K562 (cell line): ENCODE measurements around the gene UBE2V1. TPM values are rescaled to one million over a fixed set of nuclear protein-coding genes. Genes with fewer than 3 reads are reported as not detected.

ENCODE experiments used
- ELF1 ChIP-seq: fragments of 200-800 bp; sonication (Bioruptor generic); IDR thresholded peaks from 2 replicates; pipeline ENCODE4 v1.6.1; 2016; ENCODE audit warnings: missing genetic modification characterization, missing compliant biosample characterization
- HNRNPK ChIP-seq: fragments of 200-400 bp; formaldehyde crosslinking; IDR thresholded peaks from one replicate; pipeline ENCODE4 v1.6.1; 2018; ENCODE audit warnings: mild to moderate bottlenecking, low read depth, low read length; ENCODE audit not compliant: poor library complexity, severe bottlenecking
- KLF6 ChIP-seq: fragments of 250-450 bp; sonication (Bioruptor Pico); IDR thresholded peaks from 2 replicates; pipeline ENCODE4 v1.4.0; 2020; ENCODE audit warnings: mild to moderate bottlenecking, moderate library complexity, borderline replicate concordance
- PRDM10 ChIP-seq: fragments of 450-650 bp; IDR thresholded peaks from 2 replicates; pipeline ENCODE4 v1.6.1; 2018; ENCODE audit not compliant: partially characterized antibody
- SRSF1 ChIP-seq: fragments of 200-400 bp; formaldehyde crosslinking; IDR thresholded peaks from 2 replicates; pipeline ENCODE4 v1.6.1; 2017; ENCODE audit warnings: mild to moderate bottlenecking, low read depth, low read length, moderate library complexity
- ZNF384 ChIP-seq: IDR thresholded peaks from 2 replicates; pipeline ENCODE4 v1.6.1; 2012; ENCODE audit warnings: low read depth, low read length, improper control_type of control experiment
- ZNF431 ChIP-seq: sonication (generic); formaldehyde crosslinking; IDR thresholded peaks from 2 replicates; pipeline ENCODE4 v1.8.0; 2022; ENCODE audit warnings: mild to moderate bottlenecking, missing genetic modification reagents
- ZNF561 ChIP-seq: fragments of 450-650 bp; formaldehyde crosslinking; conservative IDR thresholded peaks from 2 replicates; pipeline ENCODE4 v1.4.0; 2020; ENCODE audit warnings: mild to moderate bottlenecking, moderate library complexity
- polyA plus RNA-seq, 8 experiments: library from polyadenylated mRNA; depleted of rRNA in 4 of 8; stranded (reverse) in 5 of 8; unstranded in 3 of 8; fragments of >200 nt; fragmentation: Nextera tagmentation in 2 of 8; fragmentation: Illumina TruSeq in 1 of 8; extraction: Ambion mirVana in 2 of 8; extraction: Trizol in 1 of 8; gene quantifications; 2 replicates each; pipeline versions ENCODE4 v1.2.1 to v1.2.3, GENCODE V29; 2011 to 2014; ENCODE audit warnings: inconsistent platforms in 1 of 8, missing spikeins in 1 of 8
- total RNA-seq, 7 experiments: library from RNA; depleted of rRNA in 6 of 7; stranded (reverse); fragments of >200 nt in 6 of 7; fragmentation: Illumina TruSeq in 2 of 7; extraction: Trizol in 2 of 7; gene quantifications; 2 replicates each; pipeline versions ENCODE4 v1.2.1 to v1.2.3, GENCODE V29; 2011 to 2021; ENCODE audit warnings: low replicate concordance in 1 of 7
- TF ChIP-seq, protein P1 (sequence below), 2 experiments: fragments of 450-650 bp in 1 of 2; sonication (generic) in 1 of 2; formaldehyde crosslinking in 1 of 2; IDR thresholded peaks; 2 replicates each; pipeline versions ENCODE4 v1.7.1 to v1.9.0; 2016 to 2022; ENCODE audit warnings: inconsistent platforms in 1 of 2, mild to moderate bottlenecking in 1 of 2, missing genetic modification reagents in 1 of 2
- TF ChIP-seq, protein P2 (sequence below): sonication (generic); formaldehyde crosslinking; IDR thresholded peaks from 2 replicates; pipeline ENCODE4 v1.8.0; 2022; ENCODE audit warnings: mild to moderate bottlenecking, low read depth, missing genetic modification reagents
- TF ChIP-seq, protein P3 (sequence below): fragments of 450-650 bp; IDR thresholded peaks from 2 replicates; pipeline ENCODE4 v1.6.1; 2016

Gene UBE2V1
- total and polyA plus RNA-seq, 9 of the 15 experiments (the other 6 are each of a cell fraction or from before 2014, with no cell fraction given), result 93.0 to 357 (median 119) TPM

- TF ChIP-seq, protein P1, sequence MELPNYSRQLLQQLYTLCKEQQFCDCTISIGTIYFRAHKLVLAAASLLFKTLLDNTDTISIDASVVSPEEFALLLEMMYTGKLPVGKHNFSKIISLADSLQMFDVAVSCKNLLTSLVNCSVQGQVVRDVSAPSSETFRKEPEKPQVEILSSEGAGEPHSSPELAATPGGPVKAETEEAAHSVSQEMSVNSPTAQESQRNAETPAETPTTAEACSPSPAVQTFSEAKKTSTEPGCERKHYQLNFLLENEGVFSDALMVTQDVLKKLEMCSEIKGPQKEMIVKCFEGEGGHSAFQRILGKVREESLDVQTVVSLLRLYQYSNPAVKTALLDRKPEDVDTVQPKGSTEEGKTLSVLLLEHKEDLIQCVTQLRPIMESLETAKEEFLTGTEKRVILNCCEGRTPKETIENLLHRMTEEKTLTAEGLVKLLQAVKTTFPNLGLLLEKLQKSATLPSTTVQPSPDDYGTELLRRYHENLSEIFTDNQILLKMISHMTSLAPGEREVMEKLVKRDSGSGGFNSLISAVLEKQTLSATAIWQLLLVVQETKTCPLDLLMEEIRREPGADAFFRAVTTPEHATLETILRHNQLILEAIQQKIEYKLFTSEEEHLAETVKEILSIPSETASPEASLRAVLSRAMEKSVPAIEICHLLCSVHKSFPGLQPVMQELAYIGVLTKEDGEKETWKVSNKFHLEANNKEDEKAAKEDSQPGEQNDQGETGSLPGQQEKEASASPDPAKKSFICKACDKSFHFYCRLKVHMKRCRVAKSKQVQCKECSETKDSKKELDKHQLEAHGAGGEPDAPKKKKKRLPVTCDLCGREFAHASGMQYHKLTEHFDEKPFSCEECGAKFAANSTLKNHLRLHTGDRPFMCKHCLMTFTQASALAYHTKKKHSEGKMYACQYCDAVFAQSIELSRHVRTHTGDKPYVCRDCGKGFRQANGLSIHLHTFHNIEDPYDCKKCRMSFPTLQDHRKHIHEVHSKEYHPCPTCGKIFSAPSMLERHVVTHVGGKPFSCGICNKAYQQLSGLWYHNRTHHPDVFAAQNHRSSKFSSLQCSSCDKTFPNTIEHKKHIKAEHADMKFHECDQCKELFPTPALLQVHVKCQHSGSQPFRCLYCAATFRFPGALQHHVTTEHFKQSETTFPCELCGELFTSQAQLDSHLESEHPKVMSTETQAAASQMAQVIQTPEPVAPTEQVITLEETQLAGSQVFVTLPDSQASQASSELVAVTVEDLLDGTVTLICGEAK (IDR thresholded peaks at IDR 0.05), result peak; percentile 26; the same call in 1 of the 2 replicates
- TF ChIP-seq, protein P1 (CRISPR knock-in tag; IDR thresholded peaks at IDR 0.05), result no peak
- no peak for TF ChIP-seq ELF1 (tag)
- no peak for TF ChIP-seq SRSF1
- no peak for TF ChIP-seq ZNF431 (CRISPR knock-in tag)
- TF ChIP-seq, protein P2, sequence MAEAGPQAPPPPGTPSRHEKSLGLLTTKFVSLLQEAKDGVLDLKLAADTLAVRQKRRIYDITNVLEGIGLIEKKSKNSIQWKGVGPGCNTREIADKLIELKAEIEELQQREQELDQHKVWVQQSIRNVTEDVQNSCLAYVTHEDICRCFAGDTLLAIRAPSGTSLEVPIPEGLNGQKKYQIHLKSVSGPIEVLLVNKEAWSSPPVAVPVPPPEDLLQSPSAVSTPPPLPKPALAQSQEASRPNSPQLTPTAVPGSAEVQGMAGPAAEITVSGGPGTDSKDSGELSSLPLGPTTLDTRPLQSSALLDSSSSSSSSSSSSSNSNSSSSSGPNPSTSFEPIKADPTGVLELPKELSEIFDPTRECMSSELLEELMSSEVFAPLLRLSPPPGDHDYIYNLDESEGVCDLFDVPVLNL (CRISPR knock-in tag), result no peak
- TF ChIP-seq KLF6 (CRISPR knock-in tag), result no peak
- no peak for TF ChIP-seq PRDM10
- no peak for TF ChIP-seq ZNF384
- no peak for TF ChIP-seq HNRNPK
- TF ChIP-seq, protein P3, sequence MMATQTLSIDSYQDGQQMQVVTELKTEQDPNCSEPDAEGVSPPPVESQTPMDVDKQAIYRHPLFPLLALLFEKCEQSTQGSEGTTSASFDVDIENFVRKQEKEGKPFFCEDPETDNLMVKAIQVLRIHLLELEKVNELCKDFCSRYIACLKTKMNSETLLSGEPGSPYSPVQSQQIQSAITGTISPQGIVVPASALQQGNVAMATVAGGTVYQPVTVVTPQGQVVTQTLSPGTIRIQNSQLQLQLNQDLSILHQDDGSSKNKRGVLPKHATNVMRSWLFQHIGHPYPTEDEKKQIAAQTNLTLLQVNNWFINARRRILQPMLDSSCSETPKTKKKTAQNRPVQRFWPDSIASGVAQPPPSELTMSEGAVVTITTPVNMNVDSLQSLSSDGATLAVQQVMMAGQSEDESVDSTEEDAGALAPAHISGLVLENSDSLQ, result no peak
- TF ChIP-seq ZNF561 (CRISPR knock-in tag), result no peak
Measured at GRCh38 chr20:50113420-50114224, 672 bp upstream of the UBE2V1 start (continued).
